ENCODE measurements around the gene ARL1.

ARL1 gene

DNA sequence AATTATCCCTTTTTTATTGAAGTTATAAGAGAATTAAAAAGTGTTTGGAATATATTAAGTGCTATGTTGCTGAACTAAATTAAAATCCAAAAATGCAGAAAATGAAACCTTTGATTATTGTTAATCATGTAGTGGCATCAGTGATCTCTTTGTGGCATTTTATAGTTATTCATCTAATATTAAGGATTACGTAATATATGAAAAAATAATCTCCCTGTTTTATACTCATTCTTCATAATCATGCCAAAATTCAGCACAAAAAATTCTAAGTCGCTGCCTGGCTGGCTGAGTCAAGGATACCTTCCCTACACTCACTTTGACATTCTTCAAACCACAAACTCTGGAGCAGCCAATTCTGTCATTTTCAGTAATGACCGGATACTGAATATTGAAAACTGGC, 63.7 kb downstream of the ARL1 start:
- in situ Hi-C loops (cut with MboI; ENCODE audit: low pct_unique_long_range_greater_than_20kb, low sequenced_read_pairs), result no loop called here
- DNase-seq, result no peak

All from KBM-7 (cell line).